ENCODE data around the gene NACC2.
"Not testable (repeated sequence)": the region's sequence is repeated elsewhere in the genome, so short reads cannot be mapped to it uniquely, and the experiment has no call there.

DNA sequence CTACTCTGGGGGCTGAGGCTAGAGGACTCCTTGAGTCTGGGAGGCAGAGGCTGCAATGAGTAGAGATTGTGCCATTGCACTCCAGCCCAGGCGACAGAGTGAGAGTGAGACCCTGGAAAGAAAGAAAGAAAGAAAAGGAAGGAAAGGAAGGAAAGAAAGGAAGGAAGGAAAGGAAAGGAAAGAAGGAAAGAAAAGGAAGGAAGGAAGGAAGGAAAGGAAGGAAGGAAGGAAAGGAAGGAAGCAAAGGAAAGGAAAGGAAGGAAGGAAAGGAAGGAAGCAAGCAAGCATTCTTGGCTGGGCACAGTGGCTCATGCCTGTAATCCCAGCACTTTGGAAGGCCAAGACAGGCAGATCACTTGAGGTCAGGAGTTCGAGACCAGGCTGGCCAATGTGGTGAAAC is 54.2 kb downstream of the NACC2 start:
- TF ChIP-seq, protein P1, sequence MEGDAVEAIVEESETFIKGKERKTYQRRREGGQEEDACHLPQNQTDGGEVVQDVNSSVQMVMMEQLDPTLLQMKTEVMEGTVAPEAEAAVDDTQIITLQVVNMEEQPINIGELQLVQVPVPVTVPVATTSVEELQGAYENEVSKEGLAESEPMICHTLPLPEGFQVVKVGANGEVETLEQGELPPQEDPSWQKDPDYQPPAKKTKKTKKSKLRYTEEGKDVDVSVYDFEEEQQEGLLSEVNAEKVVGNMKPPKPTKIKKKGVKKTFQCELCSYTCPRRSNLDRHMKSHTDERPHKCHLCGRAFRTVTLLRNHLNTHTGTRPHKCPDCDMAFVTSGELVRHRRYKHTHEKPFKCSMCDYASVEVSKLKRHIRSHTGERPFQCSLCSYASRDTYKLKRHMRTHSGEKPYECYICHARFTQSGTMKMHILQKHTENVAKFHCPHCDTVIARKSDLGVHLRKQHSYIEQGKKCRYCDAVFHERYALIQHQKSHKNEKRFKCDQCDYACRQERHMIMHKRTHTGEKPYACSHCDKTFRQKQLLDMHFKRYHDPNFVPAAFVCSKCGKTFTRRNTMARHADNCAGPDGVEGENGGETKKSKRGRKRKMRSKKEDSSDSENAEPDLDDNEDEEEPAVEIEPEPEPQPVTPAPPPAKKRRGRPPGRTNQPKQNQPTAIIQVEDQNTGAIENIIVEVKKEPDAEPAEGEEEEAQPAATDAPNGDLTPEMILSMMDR (IDR thresholded peaks at IDR 0.05): not testable (repeated sequence)
- not testable (repeated sequence) for TF ChIP-seq POLR2A (IDR thresholded peaks at IDR 0.05)

Measured in right lobe of liver (tissue), 4 donors.